ENCODE data around the gene CHKA. TPM values are rescaled to one million over a fixed set of nuclear protein-coding genes. Genes with fewer than 3 reads are reported as not detected.

The CHKA gene
- total and polyA plus RNA-seq, 2 of the 4 experiments (the other 2 are of a cell fraction), result 4.5 to 8.4 TPM

- no peak for TF ChIP-seq BHLHE40 (IDR thresholded peaks at IDR 0.05; ENCODE audit: low read depth, low read length)
Measured at GRCh38 chr11:68052137-68052873, 68.9 kb downstream of the CHKA start (continued).

GRCh38 chr11:68051191-68052136 lies 69.7 kb downstream of the CHKA start:
- intact Hi-C loops (cut with micrococcal nuclease), result no loop called here
- in situ Hi-C loops (cut with MboI; ENCODE audit: low sequenced_read_pairs), result no loop called here
- Histone ChIP-seq H4K8ac (ENCODE audit: low read depth in 2 of 2, low read length in 2 of 2) (no peak overlapping the region), H3K23ac (ENCODE audit: low read depth, low read length) (no peak overlapping the region), H3K56ac (ENCODE audit: extremely low read depth, insufficient read depth, low read length) (no peak overlapping the region), H2BK5ac (ENCODE audit: low read depth, low read length, poor library complexity, severe bottlenecking) (no peak overlapping the region), H2AK5ac (ENCODE audit: low read depth, low read length) (no peak overlapping the region), H3K18ac (ENCODE audit: low read depth, low read length) (no peak overlapping the region), H4K20me1 (ENCODE audit: insufficient read depth, low read length) (no peaks in the 10 kb centered on the region; the same call in none of the 2 replicates), H4K5ac (ENCODE audit: low read depth, low read length) (no peak overlapping the region), H2BK120ac (ENCODE audit: low read depth, low read length) (no peak overlapping the region), H3K4me3 (ENCODE audit: insufficient read depth, low read depth, low read length) (no peak overlapping the region), H2BK15ac (ENCODE audit: low read depth, low read length) (no peak overlapping the region), H3K27me3 (ENCODE audit: control insufficient read depth, insufficient read depth, low read length) (no peaks in the 10 kb centered on the region), H3K79me1 (ENCODE audit: low read depth in 1 of 2, low read length in 2 of 2) (peaks cover 0 to 5% of the 10 kb centered on the region in 2 experiments; a peak in 3 of 4 replicates), H3K9ac (ENCODE audit: low read depth, low read length) (no peak overlapping the region), H2BK20ac (ENCODE audit: low read depth, low read length) (no peak overlapping the region), H4K91ac (ENCODE audit: insufficient read depth, low read depth, low read length) (no peak overlapping the region), H3K14ac (replicated peaks; ENCODE audit: low read depth, low read length) (no peak overlapping the region), H2AK9ac (replicated peaks; ENCODE audit: low read depth, low read length, poor library complexity) (peak overlapping the region; percentile 33), H3K9me3 (ENCODE audit: control insufficient read depth, insufficient read depth, low read length) (no peaks in the 10 kb centered on the region), H3K36me3 (ENCODE audit: control insufficient read depth, insufficient read depth, low read length) (peaks cover 50% of the 10 kb centered on the region), H3K9me1 (ENCODE audit: insufficient read depth, low read length) (peaks cover 4% of the 10 kb centered on the region; the same call in 1 of the 2 replicates), H3K27ac (ENCODE audit: insufficient read depth, low read length) (no peak overlapping the region), H3K4ac (ENCODE audit: low read depth, low read length) (no peak overlapping the region), H3K4me2 (ENCODE audit: low read depth, low read length) (no peak overlapping the region), H3K4me1 (ENCODE audit: control insufficient read depth, insufficient read depth, low read length) (no peaks in the 10 kb centered on the region), H2AFZ (replicated peaks; ENCODE audit: low read length, poor library complexity) (peak overlapping the region; percentile 17)
- ChIA-PET CTCF (interaction anchor here (1.4 kb wide), 1 partner anchor 9 kb away, joined by 3 read pairs; no protein-coding TSS in a partner anchor), POLR2A (ENCODE audit: unreplicated experiment) (no interaction called here)
- BruUV-seq (replicated peaks), result no TSS peak
- dilution Hi-C loops (cut with HindIII; ENCODE audit: low sequenced_read_pairs, unreplicated experiment), result no loop called here
- DNase-seq, result no peak
- WGBS, 2 experiments (ENCODE audit: extremely low coverage in 2 of 2, insufficient read length in 1 of 2), result 97% methylated on average over 6 of the region's 14 CpGs; no CpG with 5 or more reads in 1 of the 2 experiments
- ATAC-seq (ENCODE audit: low read depth), result no peak
- no peak for TF ChIP-seq CEBPB (IDR thresholded peaks at IDR 0.05; ENCODE audit: low read depth, low read length)
- TF ChIP-seq RFX5 (IDR thresholded peaks at IDR 0.05; ENCODE audit: low read depth, low read length), result no peak
- TF ChIP-seq ELK1 (IDR thresholded peaks at IDR 0.05; ENCODE audit: borderline replicate concordance, low read depth, low read length), result no peak
- TF ChIP-seq SMC3 (IDR thresholded peaks at IDR 0.05; ENCODE audit: low read depth, low read length), result no peak
- no peak for TF ChIP-seq MAZ (IDR thresholded peaks at IDR 0.05; ENCODE audit: borderline replicate concordance, low read depth, low read length)
- TF ChIP-seq RCOR1 (IDR thresholded peaks at IDR 0.05; ENCODE audit: insufficient replicate concordance, low read length), result no peak
- no peak for TF ChIP-seq FOS (IDR thresholded peaks at IDR 0.05; ENCODE audit: low read depth, low read length)
- TF ChIP-seq RAD21 (IDR thresholded peaks at IDR 0.05; ENCODE audit: low read length), result no peak
- no peak for TF ChIP-seq NFE2L2 (IDR thresholded peaks at IDR 0.05; ENCODE audit: low read depth, low read length)
- no peak for TF ChIP-seq POLR2A (IDR thresholded peaks at IDR 0.05; ENCODE audit: low read depth, low read length)
- no peak for TF ChIP-seq USF2 (IDR thresholded peaks at IDR 0.05; ENCODE audit: low read depth, low read length)
- TF ChIP-seq CHD1 (IDR thresholded peaks at IDR 0.05; ENCODE audit: low read depth, low read length), result no peak
- no peak for TF ChIP-seq MAFK (IDR thresholded peaks at IDR 0.05; ENCODE audit: low read depth, low read length)

All from IMR-90 (cell line).